Nucleus accumbens (tissue), 56 donors: ENCODE data around the gene FGF13.

Experiments
- DNase-seq, 56 donors: peaks; one replicate each; lab custom pipeline; 2025; lab: John Stamatoyannopoulos, UW

The FGF13 gene

DNA sequence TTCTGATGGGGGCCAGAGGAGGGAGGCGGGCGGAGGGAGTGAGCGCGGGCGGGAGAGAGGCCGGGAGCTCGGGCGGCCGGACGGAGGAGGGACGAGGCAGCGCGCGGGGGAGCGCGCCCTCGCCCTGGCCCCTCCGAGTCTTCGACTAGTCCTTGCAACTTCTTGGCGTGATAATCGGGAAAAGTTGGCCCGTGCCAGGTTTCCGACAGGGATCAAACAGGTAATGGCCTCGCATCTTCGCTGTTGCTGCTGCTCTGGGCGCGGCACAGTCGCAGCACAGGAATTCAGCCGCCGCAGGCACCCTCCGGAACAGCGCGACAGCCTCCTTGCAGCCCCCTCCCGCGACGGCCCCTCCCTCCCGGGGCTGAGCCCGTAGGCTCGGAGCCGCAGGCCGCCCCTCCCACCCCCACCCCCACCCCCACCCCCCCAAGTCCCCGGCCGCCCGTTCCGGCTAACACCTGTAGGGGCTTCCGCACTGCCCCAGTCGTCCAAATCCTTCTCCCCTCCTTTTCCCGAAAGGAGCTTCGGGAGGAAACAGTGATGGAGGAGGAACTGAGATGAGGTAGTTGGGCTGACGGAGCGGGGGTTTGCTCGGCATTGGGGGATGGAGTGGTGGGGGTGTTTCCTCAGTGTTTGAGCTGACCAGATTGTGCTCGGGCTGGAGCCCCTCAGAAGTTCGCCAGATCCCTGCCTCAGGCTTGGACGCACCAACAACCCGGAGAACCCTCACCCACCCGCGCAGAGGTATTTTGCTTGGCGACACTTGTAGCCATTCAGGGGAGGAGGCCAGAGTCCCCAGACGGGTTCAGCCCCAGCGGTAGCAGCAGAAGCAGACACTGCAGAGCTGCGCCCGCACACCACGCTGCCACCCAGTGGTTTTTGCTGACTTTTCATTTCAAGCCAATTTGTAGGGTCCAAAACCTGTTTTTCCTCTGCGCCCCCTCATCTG, at the start of gene FGF13:
TSS of gene FGF13 (minus strand) at position 319 of the 949 bp plus-strand sequence. CDS start 714 bp downstream, outside the sequence.
- DNase-seq: peak in 35 of 56 donors; percentile 0 to 47 (median 13)

DNA sequence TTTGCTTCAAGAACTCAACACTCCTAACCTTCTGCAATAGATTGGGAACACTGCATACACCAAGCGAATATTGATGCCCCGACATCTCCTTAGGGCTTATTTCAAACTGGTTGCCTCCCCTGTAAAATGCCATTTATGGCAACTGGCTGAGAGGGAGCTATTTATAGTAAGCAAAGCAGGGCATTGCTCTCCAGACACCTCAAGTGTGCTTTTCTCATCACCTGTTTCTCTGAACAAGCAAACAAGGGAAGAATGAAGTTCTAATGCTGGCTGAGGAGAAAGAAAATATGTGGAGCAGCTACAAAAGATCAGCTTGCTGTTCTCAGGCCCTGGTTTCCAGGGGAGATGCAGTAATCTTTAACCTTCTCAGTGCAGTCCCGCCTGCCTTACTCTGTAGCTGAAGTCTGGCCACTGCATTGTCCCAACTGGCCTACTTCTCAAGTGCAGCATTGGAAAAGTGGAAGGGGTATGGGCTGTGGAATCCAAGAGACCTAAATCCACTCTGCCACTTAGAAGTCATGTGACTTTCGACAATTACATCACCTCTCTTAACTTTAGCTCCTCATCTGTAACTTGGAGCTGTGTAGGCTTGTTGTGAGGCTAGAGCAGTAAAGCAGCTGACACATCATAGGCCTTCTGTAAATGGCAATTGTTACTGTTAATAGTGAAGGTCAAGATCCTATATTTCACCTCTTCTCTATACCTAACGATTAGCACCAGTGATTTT, 47.9 kb upstream of the FGF13 start:
- no peak for DNase-seq

DNA sequence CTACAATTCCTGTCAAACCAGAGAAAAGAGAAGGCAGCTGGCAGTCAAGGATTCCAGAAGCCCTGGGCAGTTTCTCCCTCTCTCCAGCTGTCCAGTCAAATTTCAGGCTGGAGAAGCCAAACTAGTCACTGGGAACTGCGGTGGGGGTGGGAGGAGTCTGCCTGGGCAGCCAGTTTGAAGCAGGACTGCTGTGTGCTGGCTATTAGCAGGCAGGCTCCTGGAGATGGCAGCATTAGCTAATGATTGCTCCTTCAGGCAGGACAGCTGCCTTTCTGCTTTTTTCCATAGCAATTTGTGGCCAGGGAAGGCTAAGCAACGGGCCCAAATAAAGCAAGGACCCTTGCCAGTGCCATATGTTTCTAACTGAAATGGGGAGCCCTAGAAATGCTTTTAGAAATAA, 44.7 kb upstream of the FGF13 start:
- DNase-seq: peak in 11 of 56 donors; percentile 0 to 14 (median 2)

DNA sequence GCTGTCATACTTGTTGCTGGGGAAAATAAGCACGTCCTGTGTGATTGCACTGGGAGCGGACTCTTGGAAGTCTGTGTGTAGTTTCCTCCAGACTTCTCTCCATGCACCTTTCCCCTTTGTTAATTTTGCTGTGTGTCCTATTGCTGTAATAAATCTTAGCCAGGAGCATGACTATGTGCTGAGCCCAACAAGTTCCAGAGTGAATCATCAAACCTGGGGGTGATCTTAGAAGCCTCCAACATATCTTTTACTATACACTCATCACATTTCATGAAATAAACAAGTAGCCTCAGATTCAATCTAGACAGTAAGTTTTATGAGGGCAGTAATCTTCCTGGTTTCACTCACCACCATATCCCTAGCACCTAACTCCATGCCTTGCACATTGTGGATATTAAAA, 43.3 kb upstream of the FGF13 start:
- DNase-seq: no peak

DNA sequence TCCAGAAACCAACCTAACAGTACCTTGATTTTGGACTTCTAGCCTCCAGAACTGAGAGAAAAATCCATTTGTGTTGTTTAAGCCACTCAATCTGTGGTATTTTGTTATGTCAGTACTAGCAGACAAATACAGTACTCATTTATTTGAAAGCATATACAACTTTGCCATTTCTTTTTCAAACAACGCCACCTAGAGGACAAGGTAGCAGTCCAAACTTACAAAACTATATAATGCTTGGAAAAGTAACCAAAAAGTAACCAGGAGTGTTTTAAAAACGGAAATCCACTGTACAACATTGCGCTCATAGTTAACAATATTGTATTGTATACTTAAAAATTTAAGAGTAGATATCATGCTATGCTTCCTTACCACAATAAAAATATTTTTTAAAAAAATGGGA, 37.0 kb upstream of the FGF13 start:
- DNase-seq: no peak

DNA sequence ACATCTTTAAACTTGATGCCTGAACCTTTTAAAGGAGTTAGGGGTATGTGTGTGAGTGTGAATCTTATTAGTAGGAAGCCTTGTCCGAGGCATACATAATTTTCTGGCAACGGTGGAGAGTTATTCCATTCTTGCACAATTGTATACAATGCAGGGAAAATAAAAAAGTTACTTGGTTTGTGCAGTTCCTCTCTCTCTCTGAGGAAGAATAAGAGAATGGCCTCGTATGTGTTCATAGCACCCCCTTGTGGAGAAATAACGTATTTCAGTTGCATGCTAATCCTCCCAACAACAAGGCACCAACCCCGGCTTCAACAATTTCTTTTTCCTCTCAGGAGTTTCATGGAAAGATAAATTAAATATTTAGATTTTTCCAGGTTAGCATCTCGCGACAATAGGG, 33.7 kb upstream of the FGF13 start:
- peak in 10 of 56 donors; percentile 0 to 32 (median 1) for DNase-seq

DNA sequence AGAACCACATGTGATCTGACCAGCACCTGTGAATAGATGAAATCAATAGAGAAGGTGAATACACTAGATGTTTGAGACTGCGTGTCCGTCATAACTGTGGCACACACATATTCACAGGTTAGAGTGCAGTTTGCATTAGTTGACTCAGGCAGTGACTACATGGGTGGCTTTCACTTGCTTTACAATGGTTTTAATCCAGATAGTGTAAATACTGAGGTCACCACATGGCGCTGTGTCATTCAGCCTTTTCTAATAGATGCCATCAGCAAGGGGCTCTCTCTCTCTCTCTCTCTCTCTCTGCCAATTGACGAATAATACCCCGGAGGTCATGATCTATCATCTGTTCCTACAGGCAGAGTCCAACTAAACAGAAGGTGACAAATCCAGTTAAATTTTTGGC, 30.7 kb upstream of the FGF13 start:
- no peak for DNase-seq

DNA sequence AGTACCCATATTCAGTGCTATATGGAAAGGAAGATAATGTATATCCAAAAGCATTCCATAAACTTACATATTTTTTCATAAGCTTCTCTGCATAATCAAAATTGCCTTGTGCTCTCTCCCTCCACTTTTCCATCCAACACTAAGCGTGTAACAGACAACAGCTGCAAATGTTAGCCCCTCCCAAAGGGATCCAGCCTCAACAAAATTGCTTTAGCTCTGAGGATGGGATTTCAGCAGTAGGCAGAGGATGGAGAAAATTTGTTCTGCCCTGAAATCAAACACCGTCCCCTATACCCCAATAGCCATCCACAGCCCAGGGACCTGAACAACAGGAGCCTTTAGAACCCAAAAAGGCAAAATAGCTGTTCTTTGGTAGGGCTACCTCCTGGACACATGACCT, 28.8 kb upstream of the FGF13 start:
- no peak for DNase-seq

DNA sequence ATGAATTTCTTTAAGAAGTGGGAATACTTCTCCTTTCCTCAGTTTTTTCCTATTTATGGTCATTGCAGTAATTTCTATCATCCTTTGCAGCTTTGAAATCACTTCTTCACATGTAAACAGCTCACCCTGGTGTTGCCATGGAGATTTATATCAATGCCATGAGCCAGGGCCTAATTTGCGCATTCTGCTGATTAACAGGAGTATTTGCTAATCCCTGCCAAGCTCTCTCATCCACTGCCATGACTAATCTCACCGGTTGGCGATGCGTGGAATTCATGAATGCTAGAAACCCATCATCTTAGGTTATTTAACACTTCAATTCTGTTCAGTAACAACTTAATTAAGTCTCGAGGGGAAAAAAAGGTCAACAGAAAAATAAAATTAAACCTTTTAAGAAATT, 11.8 kb upstream of the FGF13 start:
- DNase-seq: peak in 7 of 56 donors; percentile 0 to 21 (median 1)

DNA sequence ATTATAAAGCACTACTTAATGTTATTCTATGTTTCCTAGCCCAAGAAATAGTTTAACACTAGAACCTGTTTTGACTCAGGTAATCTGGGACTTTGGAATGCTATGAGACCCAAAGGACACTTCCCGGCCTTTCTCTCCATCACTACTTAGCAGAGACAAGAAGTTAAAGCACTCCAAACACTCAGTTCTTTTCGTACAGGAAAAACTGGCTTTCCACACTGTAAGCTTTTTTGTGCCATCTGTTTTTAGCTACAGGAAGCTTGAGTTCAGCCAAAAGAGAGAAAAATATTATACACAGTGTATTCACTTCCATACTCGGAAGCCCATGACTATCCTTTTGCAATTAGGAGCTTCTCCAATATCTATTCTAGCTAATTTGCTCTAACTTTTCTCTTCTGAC, 7.9 kb upstream of the FGF13 start:
- no peak for DNase-seq

DNA sequence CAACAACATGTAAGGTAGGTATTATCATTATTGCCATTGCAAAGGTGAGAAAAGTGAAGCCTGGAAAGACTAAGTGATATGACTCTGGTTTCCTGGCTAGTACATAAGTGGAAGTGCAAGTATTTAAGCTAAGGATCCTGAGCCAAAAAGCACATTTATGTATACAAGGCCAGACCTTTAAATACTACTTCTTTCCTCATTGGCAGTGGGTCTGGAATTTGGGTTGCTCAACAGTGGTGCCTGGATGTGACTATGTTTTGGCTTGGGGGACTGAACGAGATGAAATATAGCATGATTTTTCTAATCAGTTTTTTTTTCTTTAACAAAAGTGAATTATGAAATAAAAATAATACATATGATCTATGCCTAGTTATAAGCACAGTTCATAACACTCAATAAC, 7.4 kb upstream of the FGF13 start:
- DNase-seq: no peak

DNA sequence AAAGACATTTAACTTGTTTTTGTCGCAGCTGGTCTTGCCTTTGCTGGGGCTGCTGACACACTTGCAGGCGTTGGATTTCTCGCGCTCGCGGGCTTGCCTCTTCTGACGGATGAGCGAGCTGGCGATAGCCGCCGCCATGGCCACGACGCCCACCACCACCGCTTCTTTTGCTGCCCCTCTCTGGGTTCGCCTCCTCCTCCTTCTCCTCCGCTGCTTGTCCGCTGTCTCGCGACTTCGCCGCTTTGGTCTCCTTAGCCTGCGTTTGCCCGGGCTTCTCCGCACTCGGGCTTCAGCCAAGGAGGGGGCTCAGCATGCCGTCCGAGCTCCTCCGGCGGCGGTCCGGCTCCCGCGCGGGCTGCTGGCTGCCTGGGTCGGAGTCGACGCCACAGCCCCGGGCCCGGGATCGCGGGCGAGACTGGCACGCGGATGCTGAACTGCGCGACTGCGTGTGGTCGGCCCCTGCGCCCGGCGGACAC, 613 bp downstream of the FGF13 start:
- DNase-seq: peak in 4 of 56 donors; percentile 3 to 26 (median 12)

DNA sequence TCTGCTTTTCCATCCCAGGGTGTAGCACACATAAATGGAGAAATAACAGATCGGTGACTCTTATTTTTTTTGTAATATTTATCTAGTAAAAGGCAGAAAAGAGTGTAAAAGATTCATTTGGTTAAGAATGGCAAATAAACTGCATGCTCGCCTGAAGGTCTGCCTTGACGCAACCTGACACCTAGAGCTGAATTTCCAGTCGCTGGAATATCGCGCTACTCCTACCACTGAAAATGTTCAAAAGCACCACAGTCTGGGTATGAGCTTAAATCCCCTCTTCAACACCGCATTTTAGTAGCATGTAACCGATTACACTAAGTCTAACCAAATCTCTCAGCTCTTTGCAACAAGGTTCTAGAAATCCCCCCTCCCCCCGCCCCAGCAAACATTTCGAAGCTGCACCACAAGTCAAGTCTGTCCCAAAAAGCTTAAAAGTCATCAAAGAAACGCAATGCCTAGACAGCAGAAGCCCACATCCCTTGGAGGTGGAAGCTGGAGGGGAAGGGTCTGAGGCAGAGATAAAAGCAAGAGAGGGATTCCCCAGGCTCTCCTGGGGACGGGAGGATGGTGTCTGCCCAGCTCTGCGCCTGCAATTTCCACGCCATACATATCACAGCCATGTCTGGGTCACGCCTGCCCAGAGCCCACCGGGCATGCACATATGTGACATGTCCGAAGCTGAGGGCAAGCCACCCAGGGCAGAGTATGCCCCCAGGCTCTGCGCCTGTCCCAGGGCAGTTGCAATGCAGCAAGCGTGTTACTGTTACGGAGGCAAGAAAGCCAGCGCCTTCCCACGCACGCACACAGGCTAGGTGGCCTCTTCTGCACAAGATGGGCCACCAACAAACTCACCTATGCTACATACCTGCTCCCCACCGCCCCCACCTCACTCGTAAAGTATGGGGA, 1.4 kb downstream of the FGF13 start:
- DNase-seq: peak in 7 of 56 donors; percentile 0 to 6 (median 3)

DNA sequence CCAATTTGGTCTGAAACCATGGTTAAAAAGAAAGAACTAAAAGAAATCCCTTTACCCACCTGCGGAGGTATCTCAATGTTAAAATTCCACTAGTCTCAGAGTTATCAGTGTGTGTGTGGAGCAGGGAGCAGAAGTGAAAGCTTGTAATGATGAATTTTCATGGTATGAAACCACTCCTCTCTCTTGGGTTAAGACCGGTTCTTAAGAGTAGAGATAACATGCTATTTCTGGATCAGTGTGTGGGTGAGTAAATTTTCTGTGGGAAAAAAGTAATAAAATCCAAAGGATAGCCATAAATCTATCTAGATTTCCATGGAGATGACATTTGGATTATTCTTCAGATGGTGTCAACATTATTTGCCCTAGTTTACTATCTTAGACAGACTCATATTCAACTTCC, 3.2 kb downstream of the FGF13 start:
- no peak for DNase-seq

DNA sequence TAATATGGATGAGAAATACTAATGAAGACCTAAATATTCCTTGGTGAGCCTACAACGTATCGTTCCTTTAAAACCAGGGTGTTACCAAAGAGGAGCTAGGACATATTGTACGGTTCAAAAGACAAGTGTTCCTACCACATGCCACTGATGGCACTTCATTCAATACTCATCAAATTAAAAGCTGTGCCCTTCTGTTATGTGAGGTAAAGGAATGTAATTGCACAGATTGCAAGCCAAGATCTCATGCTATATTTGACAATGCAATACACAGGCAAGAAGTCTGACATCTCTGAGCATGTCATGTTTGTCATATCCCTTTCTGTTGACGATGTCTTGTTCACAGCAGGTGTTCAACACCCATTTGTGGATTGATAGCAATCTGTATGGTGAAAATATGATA, 6.9 kb downstream of the FGF13 start:
- no peak for DNase-seq

DNA sequence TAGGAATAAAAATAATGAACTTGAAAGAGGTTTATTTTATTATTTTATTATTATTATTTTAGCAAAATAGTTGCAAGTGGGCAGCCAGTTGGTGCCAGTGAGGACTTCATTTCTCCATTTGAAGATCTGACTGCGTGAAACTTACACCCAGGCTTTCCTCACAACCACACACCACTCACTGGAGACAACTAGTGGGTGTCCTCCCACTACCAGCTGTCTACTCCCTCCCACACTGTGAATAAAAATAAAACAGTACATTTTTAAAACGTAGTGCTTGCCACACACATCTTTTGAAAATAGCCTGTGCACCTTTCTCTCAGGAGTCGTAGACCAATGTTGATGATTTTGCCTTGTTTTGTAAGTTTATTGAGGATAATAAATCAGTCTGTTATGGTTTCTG, 7.4 kb downstream of the FGF13 start:
- peak in 3 of 56 donors; percentile 0 to 8 (median 1) for DNase-seq

DNA sequence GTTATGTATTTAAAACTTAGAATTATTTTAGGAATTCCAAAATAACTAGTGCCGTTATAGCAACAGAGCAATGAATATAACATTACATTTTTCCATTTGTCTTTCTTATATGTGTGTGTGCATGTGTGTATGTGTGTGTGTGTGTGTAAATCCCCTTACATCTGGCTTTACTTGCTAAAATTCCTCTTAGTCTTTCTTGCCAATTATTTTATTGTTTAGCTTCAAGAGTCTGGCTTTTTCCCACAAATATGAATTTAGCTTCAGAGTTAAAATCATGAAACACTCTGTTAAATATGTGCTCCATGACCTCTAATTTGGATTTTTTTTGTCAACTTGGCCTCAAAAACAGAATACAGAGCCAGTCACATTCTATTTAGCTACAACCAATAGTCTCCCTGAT, 18.9 kb downstream of the FGF13 start:
- DNase-seq: no peak

DNA sequence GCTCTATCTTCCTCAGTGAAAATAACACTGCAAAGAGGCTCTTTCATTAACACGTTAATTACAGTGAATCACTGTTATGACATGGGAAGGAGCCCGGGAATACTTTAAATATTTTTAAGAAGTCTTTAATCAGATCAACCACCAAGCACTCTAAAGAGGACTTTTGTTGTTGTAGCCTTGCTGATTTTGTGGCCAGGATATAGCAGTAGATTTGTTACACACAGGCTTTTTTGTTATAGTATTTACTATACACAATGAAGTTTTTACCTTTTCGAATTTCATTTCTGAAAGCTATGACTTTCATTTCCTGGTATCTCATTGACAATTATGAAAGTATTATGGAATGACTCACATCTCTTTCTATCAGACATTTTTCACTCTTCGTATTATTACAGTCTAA, 20.3 kb downstream of the FGF13 start:
- no peak for DNase-seq

DNA sequence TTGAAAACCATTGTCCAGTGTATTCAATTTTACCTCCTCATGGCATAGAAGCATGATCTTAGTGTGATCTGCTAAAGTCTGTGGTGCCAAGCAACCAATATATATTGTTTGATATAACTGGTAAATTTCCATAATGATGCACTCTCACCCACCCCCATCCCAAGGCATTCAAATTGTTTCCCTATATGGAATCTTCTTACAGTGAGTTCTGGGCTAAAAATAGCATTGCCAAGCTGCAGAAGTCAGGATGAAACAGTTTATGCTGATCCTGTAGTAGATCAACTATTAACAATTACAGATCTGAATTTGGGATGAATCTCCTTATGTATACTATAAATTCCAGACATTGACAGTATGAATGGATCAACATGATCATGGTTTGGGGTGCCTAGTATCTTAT, 20.9 kb downstream of the FGF13 start:
- DNase-seq: no peak

DNA sequence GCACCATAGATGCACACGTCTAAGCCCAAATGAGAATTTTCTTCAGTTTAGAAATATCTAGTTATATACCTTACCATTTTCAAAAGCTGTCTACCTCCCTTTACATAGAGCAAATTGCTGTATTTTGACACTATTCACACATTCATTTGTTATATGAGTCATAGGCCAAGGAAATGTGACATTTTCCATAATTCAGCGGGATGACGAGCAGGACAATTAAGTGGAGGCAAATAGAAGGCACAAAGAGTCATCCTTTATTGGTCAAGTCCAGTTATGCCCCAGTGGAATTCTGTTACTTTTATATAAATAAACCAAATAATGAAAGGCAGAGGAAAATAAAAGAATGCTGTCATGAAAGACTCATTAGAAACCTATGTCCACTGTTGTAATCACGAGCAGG, 27.9 kb downstream of the FGF13 start:
- no peak for DNase-seq
